ENCODE results near the gene XPNPEP2.

XPNPEP2 gene

DNA sequence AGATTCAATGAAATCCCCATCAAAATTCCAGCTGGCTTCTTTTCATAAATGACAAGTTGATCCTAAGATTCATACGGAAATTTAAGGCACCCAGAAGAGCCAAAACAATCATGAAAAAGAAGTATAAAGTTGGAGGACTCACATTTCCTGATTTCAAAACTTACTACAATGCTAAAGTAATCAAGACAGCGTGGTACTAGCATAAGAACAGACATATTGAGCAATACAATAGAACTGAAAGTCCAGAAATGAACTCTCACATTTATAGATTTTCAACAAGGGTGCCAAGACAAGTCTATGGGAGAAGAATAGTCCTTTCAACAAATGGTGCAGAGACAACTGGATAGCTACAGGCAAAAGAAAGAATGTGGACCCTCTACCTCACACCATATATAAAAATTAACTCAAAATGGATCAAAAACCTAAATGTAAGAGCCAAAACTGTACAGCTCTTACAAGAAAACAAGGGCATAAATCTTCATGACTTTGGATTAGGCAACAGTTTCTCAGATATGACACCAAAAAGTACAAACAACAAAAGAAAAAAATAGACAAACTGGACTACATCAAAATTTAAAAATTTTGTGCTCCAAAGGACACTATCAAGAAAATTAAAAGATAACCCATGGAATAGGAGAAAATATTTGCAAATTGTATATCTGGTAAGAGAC is 69.5 kb downstream of the XPNPEP2 start:
- in situ Hi-C loops (cut with HindIII; ENCODE audit: low sequenced_read_pairs), result no loop called here
- no peak for DNase-seq (ENCODE audit: low read depth, low spot score)
- H3K4me3 ChIP-seq (ENCODE audit: low read depth, low read length), result no peak overlapping the region
- TF ChIP-seq, protein P1, sequence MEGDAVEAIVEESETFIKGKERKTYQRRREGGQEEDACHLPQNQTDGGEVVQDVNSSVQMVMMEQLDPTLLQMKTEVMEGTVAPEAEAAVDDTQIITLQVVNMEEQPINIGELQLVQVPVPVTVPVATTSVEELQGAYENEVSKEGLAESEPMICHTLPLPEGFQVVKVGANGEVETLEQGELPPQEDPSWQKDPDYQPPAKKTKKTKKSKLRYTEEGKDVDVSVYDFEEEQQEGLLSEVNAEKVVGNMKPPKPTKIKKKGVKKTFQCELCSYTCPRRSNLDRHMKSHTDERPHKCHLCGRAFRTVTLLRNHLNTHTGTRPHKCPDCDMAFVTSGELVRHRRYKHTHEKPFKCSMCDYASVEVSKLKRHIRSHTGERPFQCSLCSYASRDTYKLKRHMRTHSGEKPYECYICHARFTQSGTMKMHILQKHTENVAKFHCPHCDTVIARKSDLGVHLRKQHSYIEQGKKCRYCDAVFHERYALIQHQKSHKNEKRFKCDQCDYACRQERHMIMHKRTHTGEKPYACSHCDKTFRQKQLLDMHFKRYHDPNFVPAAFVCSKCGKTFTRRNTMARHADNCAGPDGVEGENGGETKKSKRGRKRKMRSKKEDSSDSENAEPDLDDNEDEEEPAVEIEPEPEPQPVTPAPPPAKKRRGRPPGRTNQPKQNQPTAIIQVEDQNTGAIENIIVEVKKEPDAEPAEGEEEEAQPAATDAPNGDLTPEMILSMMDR (IDR thresholded peaks at IDR 0.05; ENCODE audit: low read depth, low read length), result no peak

DNA sequence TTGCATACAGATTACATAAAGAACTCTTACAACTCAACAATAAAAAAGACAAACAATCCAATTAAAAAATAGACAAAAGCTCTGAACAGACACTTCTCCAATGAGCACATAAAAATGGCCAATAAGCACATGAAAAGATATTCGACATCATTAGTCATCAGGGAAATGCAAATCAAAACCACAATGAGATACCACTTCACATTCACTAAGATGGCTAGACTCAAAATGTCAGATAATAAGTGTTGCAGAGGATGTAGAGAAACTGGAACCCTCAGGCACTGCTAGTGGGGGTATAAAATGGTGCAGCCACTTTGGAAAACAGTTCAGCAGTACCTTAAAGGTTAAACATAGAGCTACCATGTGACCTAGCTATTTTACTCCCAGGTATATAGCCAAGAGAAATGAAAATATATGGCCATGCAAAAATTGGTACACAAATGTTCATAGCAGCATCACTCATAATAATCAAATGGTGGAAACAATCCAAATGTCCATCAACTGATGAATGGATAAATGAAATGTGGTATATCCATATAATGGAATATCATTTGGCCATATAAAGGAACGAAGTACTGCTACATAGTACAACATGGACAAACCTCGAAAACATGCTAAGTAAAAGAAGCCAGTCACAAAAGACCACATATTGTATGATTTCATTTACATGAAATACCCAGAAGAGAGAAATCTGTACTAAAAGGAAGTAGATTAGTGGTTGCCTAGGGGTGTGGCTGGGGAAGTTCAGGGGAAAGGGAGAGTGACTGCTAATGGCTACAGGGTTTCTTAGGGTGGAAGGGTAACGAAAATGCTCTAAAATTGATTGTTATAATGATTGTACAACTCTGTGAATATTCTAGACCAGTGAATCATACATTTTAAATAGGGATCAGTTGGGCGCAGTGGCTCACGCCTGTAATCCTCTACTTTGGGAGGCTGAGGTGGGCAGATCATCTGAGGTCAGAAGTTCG is 70.3 kb downstream of the XPNPEP2 start:
- TF ChIP-seq, protein P1 (IDR thresholded peaks at IDR 0.05; ENCODE audit: low read depth, low read length), result no peak
- DNase-seq (ENCODE audit: low read depth, low spot score), result peak; percentile 8
- in situ Hi-C loops (cut with HindIII; ENCODE audit: low sequenced_read_pairs), result no loop called here
- H3K4me3 ChIP-seq (ENCODE audit: low read depth, low read length), result no peak overlapping the region

DNA sequence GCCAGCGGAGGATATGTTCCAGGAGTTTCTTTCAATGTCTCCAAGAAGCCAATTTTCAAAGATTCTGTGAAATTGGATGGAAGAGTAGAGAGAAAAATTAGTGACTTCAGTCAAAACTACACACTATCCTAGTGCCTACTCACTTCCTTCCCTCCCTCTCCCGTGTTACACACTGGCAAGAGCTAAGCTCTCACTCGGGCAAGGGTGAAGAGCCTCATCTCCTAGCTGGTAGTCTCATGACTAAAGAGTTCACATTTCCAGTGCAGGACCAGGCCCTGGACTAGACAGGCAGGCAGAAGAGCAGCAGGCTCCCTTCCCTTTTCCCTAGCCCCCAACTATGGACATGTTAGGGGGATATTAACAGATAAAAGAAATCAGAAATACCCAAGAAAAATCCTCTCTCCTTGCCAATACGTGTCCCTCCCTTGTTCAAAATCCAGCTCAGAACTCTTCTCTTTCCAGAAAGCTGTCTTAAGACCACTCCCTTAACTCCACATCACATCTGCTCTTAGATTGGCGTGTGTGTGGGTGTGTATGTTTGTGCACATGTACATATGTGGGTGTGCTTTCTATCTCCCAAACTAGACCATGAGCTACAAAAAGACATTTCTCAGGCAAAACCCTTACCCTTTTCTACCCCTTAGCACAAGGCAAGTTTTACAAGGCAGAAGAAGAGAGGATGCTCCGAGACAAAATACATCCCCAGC is 75.0 kb downstream of the XPNPEP2 start:
- in situ Hi-C loops (cut with HindIII; ENCODE audit: low sequenced_read_pairs), result no loop called here
- no peak overlapping the region for H3K4me3 ChIP-seq (ENCODE audit: low read depth, low read length)
- TF ChIP-seq, protein P1 (IDR thresholded peaks at IDR 0.05; ENCODE audit: low read depth, low read length), result no peak
- DNase-seq (ENCODE audit: low read depth, low spot score), result no peak

DNA sequence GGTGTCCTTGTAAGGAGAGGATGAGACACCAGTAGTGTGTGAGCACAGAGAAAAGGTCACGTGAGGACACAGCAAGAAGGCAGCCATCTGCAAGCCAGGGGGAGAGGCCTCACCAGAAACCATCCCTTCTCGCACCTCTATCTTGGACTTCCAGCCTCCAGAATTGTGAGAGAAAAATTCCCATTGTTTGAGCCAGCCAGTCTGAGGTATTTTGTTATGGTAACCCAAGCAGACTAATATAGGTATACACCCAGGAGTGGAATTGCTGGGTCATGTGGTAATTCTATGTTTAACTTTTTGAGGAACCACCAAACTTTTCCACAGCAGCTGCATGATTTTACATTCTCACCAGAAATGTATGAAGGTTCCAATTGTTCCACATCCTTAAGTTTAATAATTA is 79.3 kb downstream of the XPNPEP2 start:
- TF ChIP-seq, protein P1 (IDR thresholded peaks at IDR 0.05; ENCODE audit: low read depth, low read length), result no peak
- peak; percentile 7 for DNase-seq (ENCODE audit: low read depth, low spot score)
- no peak overlapping the region for H3K4me3 ChIP-seq (ENCODE audit: low read depth, low read length)
- in situ Hi-C loops (cut with HindIII; ENCODE audit: low sequenced_read_pairs), result no loop called here

Data from astrocyte of the spinal cord (primary cell).